GM12873 (cell line): ENCODE results near the gene POMGNT1.

Experiments
- TF ChIP-seq, protein P1 (sequence below): IDR thresholded peaks from 2 replicates; pipeline ENCODE4 v1.5.1; 2012; ENCODE audit warnings: low read depth, mild to moderate bottlenecking, moderate library complexity, low read length, control low read depth; ENCODE audit not compliant: insufficient read depth; ENCODE audit errors: missing control alignments

POMGNT1 gene

DNA sequence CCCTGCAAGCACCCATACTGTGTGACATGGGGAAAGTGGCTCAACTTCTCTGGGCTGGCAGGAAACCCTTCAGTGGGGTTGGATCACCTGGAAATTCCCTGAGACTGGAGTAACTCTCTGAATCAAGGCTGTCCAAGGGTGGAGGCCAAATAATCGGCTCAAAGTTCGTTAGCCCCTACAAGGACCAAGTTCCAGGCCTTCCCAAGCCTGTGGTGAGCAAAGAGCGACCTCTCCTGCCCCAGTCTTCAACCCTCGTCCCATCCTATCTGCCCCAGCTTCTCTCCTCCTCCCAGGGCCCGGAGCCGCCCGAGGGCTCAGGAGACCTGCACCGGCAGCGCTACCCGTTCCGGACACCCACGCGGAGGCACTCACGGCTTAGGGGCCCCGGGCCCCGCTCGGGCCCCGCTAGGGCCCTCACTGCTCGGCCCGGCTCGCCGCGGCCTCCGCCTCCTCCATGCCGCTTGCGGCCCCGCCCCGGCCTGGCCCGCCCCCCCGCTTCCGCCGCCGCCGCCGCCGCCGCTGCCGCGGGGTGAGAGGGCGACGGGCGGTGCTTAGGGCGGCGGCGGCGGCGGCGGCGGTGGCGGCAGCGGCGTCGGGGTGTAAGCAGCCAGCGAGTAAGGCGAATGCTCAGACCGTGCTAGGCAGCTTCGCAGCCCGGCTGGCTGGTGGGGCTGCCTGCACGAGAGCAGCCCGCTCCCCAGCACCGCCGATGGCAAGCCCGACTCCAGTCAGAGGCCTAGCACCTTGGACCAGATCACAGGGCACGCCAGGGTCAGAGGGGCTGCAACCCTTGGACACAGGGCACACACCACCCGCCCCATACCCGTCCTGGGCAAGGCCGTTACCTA is at the start of gene POMGNT1:
TSS of gene POMGNT1 (minus strand) at position 471 of the 848 bp plus-strand sequence. CDS start 613 bp downstream, outside the sequence.
- TF ChIP-seq, protein P1, sequence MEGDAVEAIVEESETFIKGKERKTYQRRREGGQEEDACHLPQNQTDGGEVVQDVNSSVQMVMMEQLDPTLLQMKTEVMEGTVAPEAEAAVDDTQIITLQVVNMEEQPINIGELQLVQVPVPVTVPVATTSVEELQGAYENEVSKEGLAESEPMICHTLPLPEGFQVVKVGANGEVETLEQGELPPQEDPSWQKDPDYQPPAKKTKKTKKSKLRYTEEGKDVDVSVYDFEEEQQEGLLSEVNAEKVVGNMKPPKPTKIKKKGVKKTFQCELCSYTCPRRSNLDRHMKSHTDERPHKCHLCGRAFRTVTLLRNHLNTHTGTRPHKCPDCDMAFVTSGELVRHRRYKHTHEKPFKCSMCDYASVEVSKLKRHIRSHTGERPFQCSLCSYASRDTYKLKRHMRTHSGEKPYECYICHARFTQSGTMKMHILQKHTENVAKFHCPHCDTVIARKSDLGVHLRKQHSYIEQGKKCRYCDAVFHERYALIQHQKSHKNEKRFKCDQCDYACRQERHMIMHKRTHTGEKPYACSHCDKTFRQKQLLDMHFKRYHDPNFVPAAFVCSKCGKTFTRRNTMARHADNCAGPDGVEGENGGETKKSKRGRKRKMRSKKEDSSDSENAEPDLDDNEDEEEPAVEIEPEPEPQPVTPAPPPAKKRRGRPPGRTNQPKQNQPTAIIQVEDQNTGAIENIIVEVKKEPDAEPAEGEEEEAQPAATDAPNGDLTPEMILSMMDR: no peak

DNA sequence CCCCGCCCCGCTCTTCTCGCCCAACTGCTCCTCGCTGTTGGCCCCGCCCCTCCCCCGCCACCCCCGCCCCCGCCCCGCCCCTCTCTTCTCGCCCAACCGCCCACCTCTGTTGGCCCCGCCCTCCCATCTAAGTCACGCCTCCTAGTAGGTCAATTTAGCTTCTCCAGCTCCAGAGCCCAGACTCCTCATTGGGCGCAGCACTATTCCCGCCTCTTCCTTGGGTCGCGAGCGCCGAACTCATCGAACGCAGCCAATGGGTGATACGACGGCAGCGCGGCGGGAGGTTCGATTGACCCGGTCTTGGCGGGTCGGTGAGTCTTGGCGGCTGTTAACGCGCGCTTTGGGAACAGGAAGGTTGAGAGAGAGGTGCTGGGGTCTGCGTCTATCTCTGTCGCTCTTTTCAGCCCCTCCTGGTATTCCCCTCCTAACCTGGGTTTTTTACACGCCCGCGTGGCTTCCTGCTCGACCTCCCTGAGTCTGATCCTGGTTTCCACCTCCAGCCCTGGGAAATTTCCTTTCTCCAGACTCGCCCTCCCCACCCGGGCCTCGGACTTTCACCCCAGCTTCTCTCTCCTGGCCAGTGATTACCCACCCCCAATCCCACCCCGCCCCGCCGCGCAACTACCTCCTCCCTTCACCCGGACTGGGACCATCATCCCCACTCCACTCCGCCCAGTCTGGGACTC is 49.3 kb upstream of the POMGNT1 start, which contains the start of gene RAD54L:
TSS of gene RAD54L (plus strand) at position 328 of the 686 bp plus-strand sequence. CDS start 643 bp downstream, outside the sequence.
- TF ChIP-seq, protein P1: no peak

DNA sequence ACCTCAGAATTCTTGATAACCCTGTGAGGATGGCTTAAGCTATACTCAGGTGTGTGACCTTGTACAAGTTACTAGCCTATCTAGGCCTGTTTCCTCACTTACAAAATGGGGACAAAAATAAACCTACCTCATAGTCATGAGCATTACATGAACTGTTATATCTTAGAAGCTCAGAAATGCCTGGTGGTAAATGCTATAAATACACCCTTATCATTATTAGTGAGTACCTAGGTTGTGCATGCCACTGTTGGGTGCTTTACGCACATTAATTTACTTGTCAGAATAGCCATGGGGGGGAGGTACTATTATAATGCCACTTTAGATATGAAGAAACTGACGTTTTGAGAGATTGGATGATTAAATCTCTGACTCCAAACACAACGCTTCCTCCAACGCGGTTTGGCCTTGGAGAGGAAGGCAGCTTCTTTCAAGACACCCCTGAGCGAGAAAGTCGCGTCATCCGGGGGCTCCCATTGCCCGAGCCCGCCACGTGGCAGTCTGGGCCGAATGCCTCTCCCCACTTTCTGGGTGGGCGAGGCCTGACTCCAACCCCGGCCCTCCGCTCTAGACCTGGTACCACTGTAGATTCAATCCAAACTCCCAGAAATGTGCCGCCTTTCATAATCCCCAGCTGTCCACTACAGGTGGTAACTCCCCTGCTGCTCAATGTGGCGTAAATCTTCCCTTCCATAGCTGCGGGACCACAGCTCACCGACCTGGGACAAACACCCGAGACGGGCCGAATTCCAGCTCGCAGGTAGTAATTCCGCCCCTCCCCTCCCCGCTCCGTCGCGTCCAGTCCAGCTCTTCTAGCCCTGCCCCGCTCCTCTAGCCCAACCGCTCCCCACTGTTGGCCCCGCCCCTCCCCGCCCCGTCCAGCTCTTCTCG is 48.6 kb upstream of the POMGNT1 start:
- TF ChIP-seq, protein P1: no peak

DNA sequence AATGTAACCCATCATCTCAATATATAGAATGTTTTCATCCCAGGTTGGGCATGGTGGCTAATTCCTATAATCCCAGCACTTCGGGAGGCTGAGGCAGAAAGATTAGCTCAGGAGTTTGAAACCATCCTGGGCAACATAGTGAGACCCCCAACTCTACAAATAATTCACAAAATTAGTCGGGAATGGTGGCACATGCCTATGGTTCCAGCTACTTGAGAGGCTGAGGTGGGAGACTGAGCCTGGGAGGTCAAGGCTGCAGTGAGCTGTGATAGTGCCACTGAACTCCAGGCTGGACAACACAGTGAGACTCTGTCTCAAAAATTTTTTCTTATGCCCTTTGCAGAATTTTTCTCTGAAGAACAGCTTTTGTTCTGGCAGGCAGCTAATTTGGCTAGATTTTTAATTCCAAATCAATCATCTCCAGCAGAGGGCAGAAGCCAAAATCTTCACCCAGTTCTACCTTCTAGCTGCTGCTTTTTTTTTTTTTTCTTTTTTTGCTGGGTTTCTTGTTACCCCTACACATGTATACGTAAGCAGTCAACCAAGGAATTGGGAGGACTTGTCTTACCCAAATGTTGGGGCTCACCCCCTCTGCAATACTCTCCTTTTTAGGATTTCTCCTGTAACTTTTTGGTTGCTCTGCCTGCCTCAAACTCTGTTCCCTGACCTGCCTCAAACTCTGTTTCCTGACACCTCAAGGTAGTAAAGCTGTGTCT is 46.6 kb upstream of the POMGNT1 start:
- TF ChIP-seq, protein P1: peak; percentile 49

DNA sequence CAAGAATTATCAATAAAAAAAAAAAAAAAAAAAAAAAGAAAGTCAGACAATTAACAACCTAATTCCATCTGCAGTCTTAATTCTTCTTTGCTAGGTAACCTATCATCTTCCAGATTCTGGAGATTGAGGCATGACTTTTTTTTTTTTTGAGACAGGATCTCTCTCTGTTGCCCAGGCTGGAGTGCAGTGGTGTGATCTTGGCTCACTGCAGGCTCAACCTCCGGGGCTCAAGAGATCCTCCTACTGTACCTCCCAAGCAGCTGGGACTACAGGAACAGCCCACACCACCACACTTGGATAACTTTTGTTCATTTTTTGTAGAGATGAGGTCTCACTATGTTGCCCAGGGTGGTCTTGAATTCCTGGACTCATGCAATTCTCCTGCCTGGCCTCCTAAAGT is 44.7 kb upstream of the POMGNT1 start:
- TF ChIP-seq, protein P1: no peak

DNA sequence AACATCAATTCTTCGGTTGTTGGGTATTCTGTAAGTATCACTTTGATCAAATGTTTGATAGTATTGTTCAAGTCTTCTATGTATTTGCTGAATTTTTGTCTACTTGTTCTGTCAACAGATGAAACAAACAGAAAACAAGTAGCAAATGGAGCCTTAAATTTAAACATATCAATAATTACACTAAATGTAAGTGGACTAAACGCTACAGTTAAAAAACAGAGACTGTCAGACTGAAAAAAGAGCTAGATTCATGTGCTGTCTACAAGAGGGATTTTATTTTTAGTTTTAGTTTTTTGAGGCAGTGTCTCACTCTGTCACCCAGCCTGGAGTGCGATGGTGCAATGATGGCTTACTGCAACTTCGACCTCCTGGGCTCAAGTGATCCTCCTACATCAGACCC is 38.6 kb upstream of the POMGNT1 start:
- TF ChIP-seq, protein P1: no peak
